K562 (cell line): ENCODE results near the gene PPM1H. TPM values are rescaled to one million over a fixed set of nuclear protein-coding genes. Genes with fewer than 3 reads are reported as not detected.

Experiments used
- ATAC-seq: fragments of 200-7000 bp; cut with Tn5 transposase; 3 replicates; pipeline ENCODE4 v1.9.1; 2020; ENCODE audit warnings: moderate library complexity
- BruUV-seq: library from RNA; stranded (reverse); fragments of 400-500 nt; replicated peaks from 2 replicates; lab custom pipeline; 2021; lab: Mats Ljungman, UMichigan
- CTCF ChIA-PET: fragments of 300-600 bp; formaldehyde crosslinking; extraction: SDS; loops from one replicate; lab custom pipeline; 2021; ENCODE audit warnings: low intra/inter-chr PET ratio; lab: Yijun Ruan, JAX
- POLR2A ChIA-PET: fragments of 300-600, 350-650 bp; sonication (Branson Sonifier 250); formaldehyde crosslinking; extraction: SDS; loops from one replicate; lab custom pipeline; 2021; ENCODE audit warnings: antibody characterized with exemption, inconsistent platforms; lab: Yijun Ruan, JAX
- DNase-seq, 4 experiments: peaks; one replicate each; pipeline versions ENCODE4 v3.0.0 to v3.0.0-alpha.2; 2011 to 2018; ENCODE audit warnings: low spot score in 3 of 4, mixed read lengths in 3 of 4; ENCODE audit errors: extremely low read depth in 1 of 4
- FAIRE-seq: peaks from 2 replicates; lab custom pipeline; 2011; peaks lifted over from hg19 to GRCh38; lab: Jason Lieb, UNC
- H2AFZ ChIP-seq: 2 replicates; pipeline ENCODE4 v1.6.0; 2011; ENCODE audit warnings: low read depth, low read length, control low read depth, inconsistent platforms
- H3K27ac ChIP-seq: fragments of 200-600 bp; 3 replicates; pipeline ENCODE4 v1.8.0; 2011; ENCODE audit warnings: low read depth, mild to moderate bottlenecking, control low read depth, inconsistent platforms, low read length, moderate library complexity, mixed read lengths; ENCODE audit errors: extremely low read depth
- H3K27me3 ChIP-seq, 2 experiments: fragments of 300-600 bp in 1 of 2; 2 replicates in 1 of 2; 3 replicates in 1 of 2; pipeline versions ENCODE4 v1.6.0 to v1.8.0; 2011; ENCODE audit warnings: inconsistent platforms in 2 of 2, low read length in 2 of 2, mild to moderate bottlenecking in 1 of 2, mixed read lengths in 1 of 2, moderate library complexity in 1 of 2; ENCODE audit not compliant: control insufficient read depth in 2 of 2, insufficient read depth in 2 of 2
- H3K36me3 ChIP-seq: fragments of 300-600 bp; 3 replicates; pipeline ENCODE4 v1.8.0; 2011; ENCODE audit warnings: mild to moderate bottlenecking, low read length, inconsistent platforms; ENCODE audit not compliant: control insufficient read depth, insufficient read depth
- H3K4me1 ChIP-seq, 2 experiments: fragments of 200-600 bp in 1 of 2; replicated peaks in 1 of 2; 2 replicates in 1 of 2; 3 replicates in 1 of 2; pipeline versions ENCODE4 v1.5.1 to v1.8.0; 2011; ENCODE audit warnings: inconsistent platforms in 2 of 2, low read length in 2 of 2, mild to moderate bottlenecking in 1 of 2, mixed read lengths in 1 of 2, moderate library complexity in 1 of 2; ENCODE audit not compliant: control insufficient read depth in 2 of 2, insufficient read depth in 2 of 2
- H3K4me2 ChIP-seq: 2 replicates; pipeline ENCODE4 v1.6.1; 2011; ENCODE audit warnings: low read length, control low read depth, inconsistent platforms, mixed read lengths; ENCODE audit not compliant: insufficient read depth
- H3K4me3 ChIP-seq: fragments of 200-600 bp; sonication (generic), shearing (Covaris generic); 2 replicates; pipeline ENCODE4 v1.5.1; 2016; ENCODE audit warnings: control low read depth, inconsistent platforms
- H3K79me2 ChIP-seq: fragments of 200-600 bp; 3 replicates; pipeline ENCODE4 v1.8.0; 2011; ENCODE audit warnings: low read length, inconsistent platforms; ENCODE audit not compliant: control insufficient read depth, insufficient read depth
- H3K9ac ChIP-seq, 2 experiments: 2 replicates each; pipeline versions ENCODE4 v1.6.0 to v1.6.1; 2011; ENCODE audit warnings: low read depth in 2 of 2, low read length in 2 of 2, control low read depth in 1 of 2, inconsistent platforms in 1 of 2, mild to moderate bottlenecking in 1 of 2, mixed read lengths in 1 of 2; ENCODE audit not compliant: insufficient read depth in 1 of 2
- H3K9me1 ChIP-seq: one replicate; pipeline ENCODE4 v1.6.0; 2011; ENCODE audit warnings: inconsistent platforms, mild to moderate bottlenecking, low read length, moderate library complexity; ENCODE audit not compliant: control insufficient read depth, insufficient read depth
- H3K9me3 ChIP-seq: replicated peaks from 2 replicates; pipeline ENCODE4 v1.5.1; 2011; ENCODE audit warnings: low read depth, low read length, inconsistent platforms; ENCODE audit not compliant: control insufficient read depth, insufficient read depth
- H4K20me1 ChIP-seq: replicated peaks from 2 replicates; pipeline ENCODE4 v1.6.1; 2011; ENCODE audit warnings: low read length, inconsistent platforms, mixed read lengths; ENCODE audit not compliant: control insufficient read depth, insufficient read depth
- CBX2 ChIP-seq: fragments of 200-600 bp; sonication (generic); IDR thresholded peaks from one replicate; pipeline ENCODE4 v1.6.1; 2012; ENCODE audit warnings: mild to moderate bottlenecking, low read length, inconsistent platforms; ENCODE audit not compliant: insufficient read depth, poor library complexity, severe bottlenecking
- CBX3 ChIP-seq, 2 experiments: IDR thresholded peaks; 1 replicate in 1 of 2; 2 replicates in 1 of 2; pipeline ENCODE4 v1.6.1; 2012; ENCODE audit warnings: inconsistent platforms in 2 of 2, low read length in 2 of 2, borderline replicate concordance in 1 of 2, control low read depth in 1 of 2
- EP400 ChIP-seq: fragments of 450-650 bp; IDR thresholded peaks from 2 replicates; pipeline ENCODE4 v1.6.1; 2017; ENCODE audit warnings: antibody characterized with exemption, mild to moderate bottlenecking, moderate library complexity
- HDAC2 ChIP-seq: fragments of 450-650 bp; IDR thresholded peaks from 2 replicates; pipeline ENCODE4 v1.6.1; 2016; ENCODE audit warnings: mild to moderate bottlenecking
- NFXL1 ChIP-seq: fragments of 450-650 bp; formaldehyde crosslinking; IDR thresholded peaks from 2 replicates; pipeline ENCODE4 v1.4.0; 2021; ENCODE audit warnings: mild to moderate bottlenecking
- SMAD3 ChIP-seq: fragments of 450-650 bp; formaldehyde crosslinking; conservative IDR thresholded peaks from 2 replicates; pipeline ENCODE4 v1.4.0; 2020; ENCODE audit warnings: mild to moderate bottlenecking
- TAF9B ChIP-seq: fragments of 450-650 bp; IDR thresholded peaks from 2 replicates; pipeline ENCODE4 v1.6.1; 2018; ENCODE audit warnings: mild to moderate bottlenecking; ENCODE audit not compliant: partially characterized antibody
- TEAD4 ChIP-seq, 2 experiments: sonication (generic) in 1 of 2; formaldehyde crosslinking in 1 of 2; IDR thresholded peaks; 2 replicates each; pipeline versions ENCODE4 v1.6.1 to v1.8.0; 2012 to 2022; ENCODE audit warnings: borderline replicate concordance in 1 of 2, inconsistent platforms in 1 of 2, low read length in 1 of 2, mild to moderate bottlenecking in 1 of 2, missing genetic modification reagents in 1 of 2
- ZFP30 ChIP-seq: fragments of 250-450 bp; sonication (Bioruptor Pico); IDR thresholded peaks from 2 replicates; pipeline ENCODE4 v1.8.0; 2022; ENCODE audit warnings: moderate library complexity, mild to moderate bottlenecking, inconsistent platforms, borderline replicate concordance
- ZNF140 ChIP-seq: fragments of 250-450 bp; sonication (Bioruptor Pico); IDR thresholded peaks from 2 replicates; pipeline ENCODE4 v1.8.0; 2021; ENCODE audit warnings: moderate library complexity, mild to moderate bottlenecking, inconsistent platforms
- ZNF282 ChIP-seq: sonication (generic); formaldehyde crosslinking; IDR thresholded peaks from 2 replicates; pipeline ENCODE4 v1.8.1; 2023; ENCODE audit warnings: missing genetic modification reagents
- ZZZ3 ChIP-seq: fragments of 450-650 bp; IDR thresholded peaks from 2 replicates; pipeline ENCODE4 v1.6.1; 2016; ENCODE audit warnings: antibody characterized with exemption, mild to moderate bottlenecking, moderate library complexity
- WGBS: fragments of 100-300 bp; shearing (Covaris generic); methylation state at CpG from one replicate; pipeline ENCODE4 v1.1.6; 2016; ENCODE audit warnings: low coverage, mixed read lengths; ENCODE audit not compliant: insufficient coverage; ENCODE audit errors: missing lambda C conversion rate; 5-methylcytosine and 5-hydroxymethylcytosine counted together
- in situ Hi-C: fragments of 300-500 bp; cut with MboI; formaldehyde crosslinking; loops from 4 replicates; pipeline ENCODE4 v1.15.0; 2018; ENCODE audit warnings: inconsistent platforms, mixed read lengths
- intact Hi-C: fragments of 100-400 bp; cut with micrococcal nuclease; formaldehyde crosslinking; loops from 2 replicates; pipeline ENCODE4 v1.14.2; 2022
- polyA plus RNA-seq, 8 experiments: library from polyadenylated mRNA; depleted of rRNA in 4 of 8; stranded (reverse) in 5 of 8; unstranded in 3 of 8; fragments of >200 nt; fragmentation: Nextera tagmentation in 2 of 8; fragmentation: Illumina TruSeq in 1 of 8; extraction: Ambion mirVana in 2 of 8; extraction: Trizol in 1 of 8; gene quantifications; 2 replicates each; pipeline versions ENCODE4 v1.2.1 to v1.2.3, GENCODE V29; 2011 to 2014; ENCODE audit warnings: inconsistent platforms in 1 of 8, missing spikeins in 1 of 8
- total RNA-seq, 7 experiments: library from RNA; depleted of rRNA in 6 of 7; stranded (reverse); fragments of >200 nt in 6 of 7; fragmentation: Illumina TruSeq in 2 of 7; extraction: Trizol in 2 of 7; gene quantifications; 2 replicates each; pipeline versions ENCODE4 v1.2.1 to v1.2.3, GENCODE V29; 2011 to 2021; ENCODE audit warnings: low replicate concordance in 1 of 7

PPM1H gene
- total and polyA plus RNA-seq, 9 of the 15 experiments (the other 6 are each of a cell fraction or from before 2014, with no cell fraction given) = 5.3 to 29.3 (median 11.3) TPM

GRCh38 chr12:62629971-62630739, 304.8 kb downstream of the PPM1H start:
- Histone ChIP-seq H3K27me3 (peaks cover 33 to 39% of the 10 kb centered on the region in 2 experiments), H4K20me1 (no peaks in the 10 kb centered on the region), H3K36me3 (no peaks in the 10 kb centered on the region), H3K9me3 (no peaks in the 10 kb centered on the region), H3K4me1 (peaks cover 0 to 11% of the 10 kb centered on the region in 2 experiments; a peak in 3 of 5 replicates), H3K4me3 (no peak overlapping the region), H3K79me2 (no peaks in the 10 kb centered on the region), H3K9ac (no peak overlapping the region), H3K4me2 (no peak overlapping the region), H3K27ac (no peak overlapping the region), H2AFZ (no peak overlapping the region), H3K9me1 (no peaks in the 10 kb centered on the region)
- ChIA-PET POLR2A (interaction anchor here (0.6 to 1.3 kb wide), 4 partner anchors 10 to 80 kb away, joined by 3 to 4 read pairs (median 3); no protein-coding TSS in a partner anchor), CTCF (no interaction called here)
- FAIRE-seq (no peak), DNase-seq (no peak), ATAC-seq (no peak)
- no TSS peak for BruUV-seq
- WGBS = 14% methylated on average over 5 of the region's 5 CpGs
- in situ Hi-C loops (no loop called here), intact Hi-C loops (no loop called here)
- TF ChIP-seq TEAD4 (IDR thresholded peaks at IDR 0.05; ENCODE audit: low read length) (no peak), TEAD4 (CRISPR knock-in tag; IDR thresholded peaks at IDR 0.05; ENCODE audit: borderline replicate concordance) (no peak), ZNF282 (CRISPR knock-in tag) (no peak), TAF9B (no peak), EP400 (no peak), ZZZ3 (no peak), ZNF140 (CRISPR knock-in tag) (no peak), HDAC2 (no peak), CBX3 (IDR thresholded peaks at IDR 0.05; ENCODE audit: borderline replicate concordance in 1 of 2, low read length in 2 of 2) (no peak), ZFP30 (CRISPR knock-in tag) (no peak), NFXL1 (no peak), CBX2 (no peak), SMAD3 (no peak)
